GM19035 (cell line): ENCODE measurements around the gene TPP2.

Experiments
- ATAC-seq: cut with Tn5 transposase; IDR thresholded peaks from one replicate; pipeline ENCODE4 v1.9.1; 2021; ENCODE audit not compliant: unreplicated experiment

Gene TPP2

GRCh38 chr13:102690883-102691282 is 94.1 kb downstream of the TPP2 start:
- no peak for ATAC-seq

- no peak for ATAC-seq
These were observed 95.7 kb downstream of the TPP2 start for GRCh38 chr13:102692491-102692826.

GRCh38 chr13:102693250-102693649 is 96.5 kb downstream of the TPP2 start:
- ATAC-seq = no peak

- ATAC-seq = no peak
These were observed 97.0 kb downstream of the TPP2 start for GRCh38 chr13:102693776-102694175.

GRCh38 chr13:102694937-102695336 is 98.2 kb downstream of the TPP2 start, which contains the start of gene METTL21C:
Gene METTL21C, minus strand, starts transcription at chr13:102695044. Its CDS starts 546 bp downstream, at chr13:102694498.
- ATAC-seq = no peak

- no peak for ATAC-seq
These were observed 99.7 kb downstream of the TPP2 start for GRCh38 chr13:102696465-102696864.

- ATAC-seq = no peak
These were observed 100.5 kb downstream of the TPP2 start for GRCh38 chr13:102697264-102697663.

- no peak for ATAC-seq
These were observed 101.3 kb downstream of the TPP2 start for GRCh38 chr13:102697929-102698648.

- no peak for ATAC-seq
These were observed 101.8 kb downstream of the TPP2 start for GRCh38 chr13:102698649-102698980.

- no peak for ATAC-seq
These were observed 102.7 kb downstream of the TPP2 start for GRCh38 chr13:102699504-102699903.

- no peak for ATAC-seq
These were observed 103.6 kb downstream of the TPP2 start for GRCh38 chr13:102700088-102701031.

GRCh38 chr13:102701331-102701730 is 104.5 kb downstream of the TPP2 start:
- ATAC-seq = no peak

- ATAC-seq = no peak
These were observed 106.4 kb downstream of the TPP2 start for GRCh38 chr13:102702965-102703725.

GRCh38 chr13:102703726-102704035 is 106.9 kb downstream of the TPP2 start:
- no peak for ATAC-seq

- no peak for ATAC-seq
These were observed 107.7 kb downstream of the TPP2 start for GRCh38 chr13:102704238-102705058.

- ATAC-seq = no peak
These were observed 110.7 kb downstream of the TPP2 start for GRCh38 chr13:102707467-102707866.

GRCh38 chr13:102708211-102708610 is 111.4 kb downstream of the TPP2 start:
- no peak for ATAC-seq

- ATAC-seq = no peak
These were observed 112.2 kb downstream of the TPP2 start for GRCh38 chr13:102708991-102709390.

GRCh38 chr13:102709536-102709935 is 112.8 kb downstream of the TPP2 start:
- ATAC-seq = no peak

GRCh38 chr13:102710261-102710679 is 113.5 kb downstream of the TPP2 start:
- no peak for ATAC-seq

GRCh38 chr13:102715447-102715846 is 118.7 kb downstream of the TPP2 start:
- ATAC-seq = no peak
